CD4-positive, CD25-positive, alpha-beta regulatory T cell (primary cell): ENCODE measurements around the gene SMARCD1. TPM values are rescaled to one million over a fixed set of nuclear protein-coding genes. Genes with fewer than 3 reads are reported as not detected.

Experiments
- ATAC-seq, 2 donors: fragments of 150-1000 bp; cut with Tn5 transposase; one replicate each; pipeline ENCODE4 v1.10.0; 2021; ENCODE audit warnings: low read depth in 2 of 2, moderate number of reproducible peaks in 2 of 2, moderate library complexity in 1 of 2
- DNase-seq, 3 donors: peaks; one replicate each; pipeline versions ENCODE4 v3.0.0 to v3.0.0-alpha.2; 2012 to 2022; ENCODE audit warnings: mixed read lengths in 1 of 3
- H3K27ac ChIP-seq: one replicate; pipeline ENCODE4 v1.7.0; 2013; ENCODE audit warnings: mild to moderate bottlenecking, low read length; ENCODE audit not compliant: insufficient read depth, poor library complexity, severe bottlenecking
- H3K27me3 ChIP-seq: one replicate; pipeline ENCODE4 v1.7.0; 2013; ENCODE audit warnings: low read length; ENCODE audit not compliant: control insufficient read depth, insufficient read depth
- H3K36me3 ChIP-seq: one replicate; pipeline ENCODE4 v1.7.0; 2013; ENCODE audit warnings: mild to moderate bottlenecking, low read length, moderate library complexity; ENCODE audit not compliant: control insufficient read depth, insufficient read depth
- H3K4me1 ChIP-seq: 2 replicates; pipeline ENCODE4 v1.7.0; 2013; ENCODE audit warnings: mild to moderate bottlenecking, low read length; ENCODE audit not compliant: insufficient read depth, control insufficient read depth, poor library complexity, severe bottlenecking
- H3K4me3 ChIP-seq: one replicate; pipeline ENCODE4 v1.7.0; 2013; ENCODE audit warnings: low read depth, mild to moderate bottlenecking, low read length, moderate library complexity
- H3K9me3 ChIP-seq, 2 experiments: 1 replicate in 1 of 2; 2 replicates in 1 of 2; pipeline ENCODE4 v1.7.0; 2013; ENCODE audit warnings: low read length in 2 of 2, mild to moderate bottlenecking in 1 of 2, moderate library complexity in 1 of 2; ENCODE audit not compliant: control insufficient read depth in 2 of 2
- H3K27ac Mint-ChIP-seq, 3 donors: one replicate each; pipeline ENCODE4 v1.8.0; 2020 to 2022; ENCODE audit warnings: mild to moderate bottlenecking in 3 of 3, mixed read lengths in 3 of 3, moderate library complexity in 2 of 3
- H3K27me3 Mint-ChIP-seq: one replicate; pipeline ENCODE4 v1.8.0; 2022; ENCODE audit warnings: mild to moderate bottlenecking, mixed read lengths
- H3K36me3 Mint-ChIP-seq: one replicate; pipeline ENCODE4 v1.8.0; 2020; ENCODE audit warnings: mixed read lengths
- H3K4me1 Mint-ChIP-seq, 4 donors: one replicate each; pipeline ENCODE4 v1.8.0; 2020 to 2022; ENCODE audit warnings: mixed read lengths in 4 of 4, mild to moderate bottlenecking in 1 of 4
- H3K4me3 Mint-ChIP-seq, 4 donors: one replicate each; pipeline ENCODE4 v1.8.0; 2020 to 2022; ENCODE audit warnings: mild to moderate bottlenecking in 4 of 4, mixed read lengths in 4 of 4, moderate library complexity in 3 of 4
- H3K9me3 Mint-ChIP-seq, 7 donors: one replicate each; pipeline ENCODE4 v1.8.0; 2020 to 2022; ENCODE audit warnings: mixed read lengths in 7 of 7, mild to moderate bottlenecking in 3 of 7, moderate library complexity in 2 of 7
- polyA plus RNA-seq, 4 donors: library from polyadenylated mRNA; unstranded; fragments of 300-500 nt; fragmentation: Illumina TruSeq; gene quantifications; one replicate each; pipeline ENCODE4 v1.2.3, GENCODE V29; 2021
- total RNA-seq: library from RNA; stranded (reverse); gene quantifications from one replicate; pipeline ENCODE4 v1.2.3, GENCODE V29; 2022

SMARCD1 gene
- total and polyA plus RNA-seq, 5 donors from 2014 or later = 12.0 to 75.2 (median 14.7) TPM

- peaks cover 0 to 1% (median 0%) of the 10 kb centered on the region in 7 donors for H3K9me3 Mint-ChIP-seq
- no peak overlapping the region for H3K27ac ChIP-seq
- no peaks in the 10 kb centered on the region for H3K27me3 ChIP-seq
- no peaks in the 10 kb centered on the region for H3K27me3 Mint-ChIP-seq
- H3K36me3 Mint-ChIP-seq = peaks cover 29% of the 10 kb centered on the region
- no peak for DNase-seq
- ATAC-seq = no peak
- H3K4me1 Mint-ChIP-seq = no peaks in the 10 kb centered on the region
- no peak overlapping the region for H3K4me3 ChIP-seq
- no peak overlapping the region for H3K27ac Mint-ChIP-seq
- no peak overlapping the region for H3K4me3 Mint-ChIP-seq
- peaks cover 34% of the 10 kb centered on the region for H3K36me3 ChIP-seq
- no peaks in the 10 kb centered on the region for H3K4me1 ChIP-seq
- H3K9me3 ChIP-seq = no peaks in the 10 kb centered on the region
Measured at GRCh38 chr12:50102646-50103309, 17.6 kb downstream of the SMARCD1 start.

DNA sequence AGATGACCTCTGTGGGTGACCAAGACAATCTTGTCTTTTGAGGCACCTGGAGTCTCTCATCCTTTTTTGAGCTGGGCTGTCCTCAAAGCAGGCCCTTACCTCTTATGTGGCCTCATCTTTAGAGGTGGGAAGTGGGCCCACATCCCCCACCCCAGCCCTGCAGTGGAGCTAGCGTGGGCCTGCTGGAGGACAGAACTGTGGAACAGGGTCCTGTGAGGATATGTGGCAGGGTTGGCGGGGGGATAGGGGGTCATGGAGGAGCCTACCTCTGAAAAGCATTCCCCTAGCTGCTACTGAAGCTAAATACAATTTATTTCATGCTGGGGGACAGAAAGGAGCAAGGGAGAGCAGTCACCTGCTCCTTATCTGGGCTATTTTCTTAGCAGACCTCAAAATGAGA lies 18.2 kb downstream of the SMARCD1 start:
- no peaks in the 10 kb centered on the region for H3K27me3 ChIP-seq
- ATAC-seq = no peak
- Mint-ChIP-seq H3K36me3 (peaks cover 23% of the 10 kb centered on the region), H3K9me3 (peaks cover 0 to 1% (median 0%) of the 10 kb centered on the region in 7 donors), H3K4me3 (no peak overlapping the region), H3K27ac (no peak overlapping the region), H3K27me3 (no peaks in the 10 kb centered on the region), H3K4me1 (no peaks in the 10 kb centered on the region)
- H3K4me3 ChIP-seq = no peak overlapping the region
- no peaks in the 10 kb centered on the region for H3K9me3 ChIP-seq
- DNase-seq = no peak
- H3K4me1 ChIP-seq = no peaks in the 10 kb centered on the region
- peaks cover 28% of the 10 kb centered on the region for H3K36me3 ChIP-seq
- H3K27ac ChIP-seq = no peak overlapping the region

- ATAC-seq = no peak
- H3K9me3 Mint-ChIP-seq = peaks cover 0 to 1% (median 0%) of the 10 kb centered on the region in 7 donors
Measured at GRCh38 chr12:50103767-50104321, 18.7 kb downstream of the SMARCD1 start, which contains the start of gene GPD1. Gene GPD1, plus strand, starts transcription at chr12:50104008. Its CDS starts 43 bp downstream, at chr12:50104051.

GRCh38 chr12:50104417-50105366 lies 19.6 kb downstream of the SMARCD1 start:
- Histone ChIP-seq H3K27me3 (no peaks in the 10 kb centered on the region), H3K4me1 (no peaks in the 10 kb centered on the region), H3K4me3 (no peak overlapping the region), H3K9me3 (no peaks in the 10 kb centered on the region), H3K27ac (no peak overlapping the region), H3K36me3 (peaks cover 15% of the 10 kb centered on the region)
- H3K4me1 Mint-ChIP-seq = no peaks in the 10 kb centered on the region
- H3K27me3 Mint-ChIP-seq = no peaks in the 10 kb centered on the region
- H3K9me3 Mint-ChIP-seq = peaks cover 0 to 1% (median 0%) of the 10 kb centered on the region in 7 donors
- H3K4me3 Mint-ChIP-seq = peak overlapping the region in 1 of 4 donors; percentile 12
- ATAC-seq (no peak), DNase-seq (no peak)
- H3K27ac Mint-ChIP-seq = no peak overlapping the region
- H3K36me3 Mint-ChIP-seq = peaks cover 9% of the 10 kb centered on the region

More at GRCh38 chr12:50103767-50104321, 18.7 kb downstream of the SMARCD1 start, which contains the start of gene GPD1:
- Histone ChIP-seq H3K4me1 (no peaks in the 10 kb centered on the region), H3K9me3 (no peaks in the 10 kb centered on the region), H3K4me3 (no peak within 1 kb of the TSS), H3K36me3 (peaks cover 23% of the 10 kb centered on the region), H3K27ac (no peak within 1 kb of the TSS), H3K27me3 (no peaks in the 10 kb centered on the region)
- Mint-ChIP-seq H3K4me1 (no peaks in the 10 kb centered on the region), H3K4me3 (peak within 1 kb of the TSS in 1 of 4 donors; percentile 12), H3K27me3 (no peaks in the 10 kb centered on the region), H3K36me3 (peaks cover 18% of the 10 kb centered on the region), H3K27ac (peak within 1 kb of the TSS in 1 of 3 donors; percentile 5)
- no peak for DNase-seq

GRCh38 chr12:50105913-50106450 lies 20.8 kb downstream of the SMARCD1 start:
- peaks cover 3% of the 10 kb centered on the region for H3K36me3 ChIP-seq
- peaks cover 8% of the 10 kb centered on the region for H3K4me1 ChIP-seq
- Mint-ChIP-seq H3K36me3 (no peaks in the 10 kb centered on the region), H3K4me1 (peaks cover 0 to 8% (median 7%) of the 10 kb centered on the region in 4 donors), H3K9me3 (peaks cover 0 to 1% (median 0%) of the 10 kb centered on the region in 7 donors), H3K4me3 (peak overlapping the region in 2 of 4 donors; percentile 33 to 37), H3K27ac (peak overlapping the region in 2 of 3 donors; percentile 52 to 82), H3K27me3 (no peaks in the 10 kb centered on the region)
- DNase-seq (no peak), ATAC-seq (no peak)
- H3K27ac ChIP-seq = no peak overlapping the region
- H3K9me3 ChIP-seq = no peaks in the 10 kb centered on the region
- H3K27me3 ChIP-seq = no peaks in the 10 kb centered on the region
- no peak overlapping the region for H3K4me3 ChIP-seq

- Mint-ChIP-seq H3K27ac (no peak overlapping the region), H3K4me3 (no peak overlapping the region), H3K36me3 (no peaks in the 10 kb centered on the region), H3K27me3 (no peaks in the 10 kb centered on the region), H3K9me3 (peaks cover 0 to 1% (median 0%) of the 10 kb centered on the region in 7 donors), H3K4me1 (peaks cover 0 to 17% (median 10%) of the 10 kb centered on the region in 4 donors)
- Histone ChIP-seq H3K27me3 (no peaks in the 10 kb centered on the region), H3K36me3 (no peaks in the 10 kb centered on the region), H3K4me3 (no peak overlapping the region), H3K9me3 (no peaks in the 10 kb centered on the region), H3K4me1 (peaks cover 13% of the 10 kb centered on the region), H3K27ac (no peak overlapping the region)
- DNase-seq = no peak
- ATAC-seq = no peak
Measured at GRCh38 chr12:50106907-50107306, 21.8 kb downstream of the SMARCD1 start.
